WTC11 (cell line): ENCODE data around the gene TLNRD1. TPM values are rescaled to one million over a fixed set of nuclear protein-coding genes. Genes with fewer than 3 reads are reported as not detected.

Experiments used
- EMX1 ChIP-seq: fragments of 250-450 bp; sonication (Bioruptor Pico); IDR thresholded peaks from 2 replicates; pipeline ENCODE4 v1.8.0; 2021; ENCODE audit warnings: mild to moderate bottlenecking
- ETV6 ChIP-seq: sonication (generic); formaldehyde crosslinking; IDR thresholded peaks from 2 replicates; pipeline ENCODE4 v1.8.1; 2022; ENCODE audit warnings: mild to moderate bottlenecking, missing genetic modification reagents
- FOXP1 ChIP-seq: sonication (generic); formaldehyde crosslinking; IDR thresholded peaks from 2 replicates; pipeline ENCODE4 v1.8.0; 2022; ENCODE audit warnings: missing genetic modification reagents, mild to moderate bottlenecking, moderate library complexity, borderline replicate concordance
- GRHL2 ChIP-seq: fragments of 250-450 bp; sonication (Bioruptor Pico); IDR thresholded peaks from 2 replicates; pipeline ENCODE4 v1.8.0; 2022; ENCODE audit warnings: mild to moderate bottlenecking, moderate library complexity; ENCODE audit not compliant: insufficient replicate concordance, severe bottlenecking
- IRF2 ChIP-seq: sonication (generic); formaldehyde crosslinking; IDR thresholded peaks from 2 replicates; pipeline ENCODE4 v1.8.0; 2022; ENCODE audit warnings: low read depth, missing genetic modification reagents, borderline replicate concordance
- JAZF1 ChIP-seq: fragments of 250-450 bp; sonication (Bioruptor Pico); IDR thresholded peaks from 2 replicates; pipeline ENCODE4 v1.9.0; 2021; ENCODE audit warnings: moderate library complexity, mild to moderate bottlenecking, inconsistent platforms
- JUN ChIP-seq: sonication (generic); formaldehyde crosslinking; IDR thresholded peaks from 2 replicates; pipeline ENCODE4 v1.8.0; 2023; ENCODE audit warnings: mild to moderate bottlenecking, missing genetic modification reagents
- RELA ChIP-seq: sonication (generic); formaldehyde crosslinking; IDR thresholded peaks from 2 replicates; pipeline ENCODE4 v1.8.1; 2022; ENCODE audit warnings: missing genetic modification reagents, mild to moderate bottlenecking, borderline replicate concordance
- SMAD3 ChIP-seq: sonication (generic); formaldehyde crosslinking; IDR thresholded peaks from 2 replicates; pipeline ENCODE4 v1.8.0; 2022; ENCODE audit warnings: missing genetic modification reagents, mild to moderate bottlenecking, borderline replicate concordance
- SMAD4 ChIP-seq: sonication (generic); formaldehyde crosslinking; IDR thresholded peaks from 2 replicates; pipeline ENCODE4 v1.8.0; 2022; ENCODE audit warnings: mild to moderate bottlenecking, missing genetic modification reagents
- TCF7 ChIP-seq: sonication (generic); formaldehyde crosslinking; IDR thresholded peaks from 2 replicates; pipeline ENCODE4 v1.8.0; 2022; ENCODE audit warnings: mild to moderate bottlenecking, low read depth, missing genetic modification reagents, moderate library complexity
- TEAD1 ChIP-seq: sonication (generic); formaldehyde crosslinking; IDR thresholded peaks from 2 replicates; pipeline ENCODE4 v1.8.0; 2022; ENCODE audit warnings: mild to moderate bottlenecking, missing genetic modification reagents
- TEAD4 ChIP-seq: sonication (generic); formaldehyde crosslinking; IDR thresholded peaks from 2 replicates; pipeline ENCODE4 v1.8.0; 2022; ENCODE audit warnings: mild to moderate bottlenecking, missing genetic modification reagents
- ZNF138 ChIP-seq: sonication (generic); formaldehyde crosslinking; conservative IDR thresholded peaks from 2 replicates; pipeline ENCODE4 v1.8.1; 2022; ENCODE audit warnings: mild to moderate bottlenecking, moderate library complexity, missing genetic modification reagents
- ZNF219 ChIP-seq: sonication (generic); formaldehyde crosslinking; IDR thresholded peaks from 2 replicates; pipeline ENCODE4 v1.8.0; 2023; ENCODE audit warnings: missing genetic modification reagents, mild to moderate bottlenecking, borderline replicate concordance
- ZNF263 ChIP-seq: sonication (generic); formaldehyde crosslinking; IDR thresholded peaks from 2 replicates; pipeline ENCODE4 v1.8.1; 2022; ENCODE audit warnings: low read depth, mild to moderate bottlenecking, moderate library complexity, missing genetic modification reagents
- ZNF317 ChIP-seq: sonication (generic); formaldehyde crosslinking; IDR thresholded peaks from 2 replicates; pipeline ENCODE4 v1.8.1; 2023; ENCODE audit warnings: low read depth, mild to moderate bottlenecking, moderate library complexity, missing genetic modification reagents, borderline replicate concordance
- ZNF396 ChIP-seq: fragments of 250-450 bp; sonication (Bioruptor Pico); IDR thresholded peaks from 2 replicates; pipeline ENCODE4 v1.8.0; 2021; ENCODE audit warnings: mild to moderate bottlenecking, moderate library complexity, borderline replicate concordance
- ZNF671 ChIP-seq: fragments of 250-450 bp; sonication (Bioruptor Pico); IDR thresholded peaks from 2 replicates; pipeline ENCODE4 v1.8.0; 2021; ENCODE audit warnings: mild to moderate bottlenecking
- total RNA-seq: library from RNA; stranded (reverse); gene quantifications from 3 replicates; pipeline ENCODE4 v1.2.3, GENCODE V29; 2021
- TF ChIP-seq, protein P1 (sequence below): sonication (generic); formaldehyde crosslinking; IDR thresholded peaks from 2 replicates; pipeline ENCODE4 v1.8.0; 2022; ENCODE audit warnings: missing genetic modification reagents
- TF ChIP-seq, protein P2 (sequence below): fragments of 200-600 bp; IDR thresholded peaks from 2 replicates; pipeline ENCODE4 v1.8.0; 2022; ENCODE audit warnings: antibody characterized with exemption
- TF ChIP-seq, protein P3 (sequence below): sonication (generic); formaldehyde crosslinking; IDR thresholded peaks from 2 replicates; pipeline ENCODE4 v1.8.0; 2022; ENCODE audit warnings: mild to moderate bottlenecking, missing genetic modification reagents
- TF ChIP-seq, protein P4 (sequence below): sonication (generic); formaldehyde crosslinking; IDR thresholded peaks from 2 replicates; pipeline ENCODE4 v1.8.0; 2022; ENCODE audit warnings: mild to moderate bottlenecking, missing genetic modification reagents
- TF ChIP-seq, protein P5 (sequence below): fragments of 250-450 bp; sonication (Bioruptor Pico); IDR thresholded peaks from 2 replicates; pipeline ENCODE4 v1.9.0; 2021; ENCODE audit warnings: mild to moderate bottlenecking
- TF ChIP-seq, protein P6 (sequence below): fragments of 250-450 bp; sonication (Bioruptor Pico); IDR thresholded peaks from 2 replicates; pipeline ENCODE4 v1.9.0; 2021; ENCODE audit warnings: moderate library complexity, mild to moderate bottlenecking, inconsistent platforms, borderline replicate concordance
- TF ChIP-seq, protein P7 (sequence below): sonication (generic); formaldehyde crosslinking; IDR thresholded peaks from 2 replicates; pipeline ENCODE4 v1.8.1; 2023; ENCODE audit warnings: mild to moderate bottlenecking, missing genetic modification reagents, moderate library complexity
- TF ChIP-seq, protein P8 (sequence below): sonication (generic); formaldehyde crosslinking; IDR thresholded peaks from 2 replicates; pipeline ENCODE4 v1.8.0; 2022; ENCODE audit warnings: mild to moderate bottlenecking, missing genetic modification reagents
- TF ChIP-seq, protein P9 (sequence below): sonication (generic); formaldehyde crosslinking; IDR thresholded peaks from 2 replicates; pipeline ENCODE4 v1.8.0; 2023; ENCODE audit warnings: missing genetic modification reagents

TLNRD1 gene
- total RNA-seq, 1 experiment from 2014 or later = 26.7 TPM

DNA sequence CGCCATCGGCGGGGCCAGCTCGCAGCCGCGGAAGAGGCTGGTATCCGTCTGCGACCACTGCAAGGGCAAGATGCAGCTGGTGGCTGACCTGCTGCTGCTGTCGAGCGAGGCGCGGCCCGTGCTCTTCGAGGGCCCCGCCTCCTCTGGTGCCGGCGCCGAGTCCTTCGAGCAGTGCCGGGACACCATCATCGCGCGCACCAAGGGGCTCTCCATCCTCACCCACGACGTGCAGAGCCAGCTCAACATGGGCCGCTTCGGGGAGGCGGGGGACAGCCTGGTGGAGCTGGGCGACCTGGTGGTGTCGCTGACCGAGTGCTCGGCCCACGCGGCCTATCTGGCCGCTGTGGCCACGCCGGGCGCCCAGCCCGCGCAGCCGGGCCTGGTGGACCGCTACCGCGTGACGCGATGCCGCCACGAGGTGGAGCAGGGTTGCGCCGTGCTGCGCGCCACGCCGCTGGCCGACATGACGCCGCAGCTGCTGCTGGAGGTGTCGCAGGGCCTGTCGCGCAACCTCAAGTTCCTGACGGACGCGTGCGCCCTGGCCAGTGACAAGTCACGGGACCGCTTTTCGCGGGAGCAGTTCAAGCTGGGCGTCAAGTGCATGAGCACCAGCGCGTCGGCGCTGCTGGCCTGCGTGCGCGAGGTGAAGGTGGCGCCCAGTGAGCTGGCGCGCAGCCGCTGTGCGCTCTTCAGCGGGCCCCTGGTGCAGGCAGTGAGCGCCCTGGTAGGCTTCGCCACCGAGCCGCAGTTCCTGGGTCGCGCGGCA, 1.8 kb downstream of the TLNRD1 start (continued):
- TF ChIP-seq JUN (CRISPR knock-in tag) = 0 out of 2 replicates have a peak, but pooled peaks have one; percentile 58
- TF ChIP-seq SMAD4 (CRISPR knock-in tag) = no peak
- TF ChIP-seq, protein P1, sequence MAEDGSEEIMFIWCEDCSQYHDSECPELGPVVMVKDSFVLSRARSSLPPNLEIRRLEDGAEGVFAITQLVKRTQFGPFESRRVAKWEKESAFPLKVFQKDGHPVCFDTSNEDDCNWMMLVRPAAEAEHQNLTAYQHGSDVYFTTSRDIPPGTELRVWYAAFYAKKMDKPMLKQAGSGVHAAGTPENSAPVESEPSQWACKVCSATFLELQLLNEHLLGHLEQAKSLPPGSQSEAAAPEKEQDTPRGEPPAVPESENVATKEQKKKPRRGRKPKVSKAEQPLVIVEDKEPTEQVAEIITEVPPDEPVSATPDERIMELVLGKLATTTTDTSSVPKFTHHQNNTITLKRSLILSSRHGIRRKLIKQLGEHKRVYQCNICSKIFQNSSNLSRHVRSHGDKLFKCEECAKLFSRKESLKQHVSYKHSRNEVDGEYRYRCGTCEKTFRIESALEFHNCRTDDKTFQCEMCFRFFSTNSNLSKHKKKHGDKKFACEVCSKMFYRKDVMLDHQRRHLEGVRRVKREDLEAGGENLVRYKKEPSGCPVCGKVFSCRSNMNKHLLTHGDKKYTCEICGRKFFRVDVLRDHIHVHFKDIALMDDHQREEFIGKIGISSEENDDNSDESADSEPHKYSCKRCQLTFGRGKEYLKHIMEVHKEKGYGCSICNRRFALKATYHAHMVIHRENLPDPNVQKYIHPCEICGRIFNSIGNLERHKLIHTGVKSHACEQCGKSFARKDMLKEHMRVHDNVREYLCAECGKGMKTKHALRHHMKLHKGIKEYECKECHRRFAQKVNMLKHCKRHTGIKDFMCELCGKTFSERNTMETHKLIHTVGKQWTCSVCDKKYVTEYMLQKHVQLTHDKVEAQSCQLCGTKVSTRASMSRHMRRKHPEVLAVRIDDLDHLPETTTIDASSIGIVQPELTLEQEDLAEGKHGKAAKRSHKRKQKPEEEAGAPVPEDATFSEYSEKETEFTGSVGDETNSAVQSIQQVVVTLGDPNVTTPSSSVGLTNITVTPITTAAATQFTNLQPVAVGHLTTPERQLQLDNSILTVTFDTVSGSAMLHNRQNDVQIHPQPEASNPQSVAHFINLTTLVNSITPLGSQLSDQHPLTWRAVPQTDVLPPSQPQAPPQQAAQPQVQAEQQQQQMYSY = no peak
- TF ChIP-seq JAZF1 (CRISPR knock-in tag) = no peak
- TF ChIP-seq TEAD4 (CRISPR knock-in tag) = no peak
- no peak for TF ChIP-seq ZNF263 (CRISPR knock-in tag)
- TF ChIP-seq IRF2 = 0 out of 2 replicates have a peak, but pooled peaks have one; percentile 57
- TF ChIP-seq, protein P2, sequence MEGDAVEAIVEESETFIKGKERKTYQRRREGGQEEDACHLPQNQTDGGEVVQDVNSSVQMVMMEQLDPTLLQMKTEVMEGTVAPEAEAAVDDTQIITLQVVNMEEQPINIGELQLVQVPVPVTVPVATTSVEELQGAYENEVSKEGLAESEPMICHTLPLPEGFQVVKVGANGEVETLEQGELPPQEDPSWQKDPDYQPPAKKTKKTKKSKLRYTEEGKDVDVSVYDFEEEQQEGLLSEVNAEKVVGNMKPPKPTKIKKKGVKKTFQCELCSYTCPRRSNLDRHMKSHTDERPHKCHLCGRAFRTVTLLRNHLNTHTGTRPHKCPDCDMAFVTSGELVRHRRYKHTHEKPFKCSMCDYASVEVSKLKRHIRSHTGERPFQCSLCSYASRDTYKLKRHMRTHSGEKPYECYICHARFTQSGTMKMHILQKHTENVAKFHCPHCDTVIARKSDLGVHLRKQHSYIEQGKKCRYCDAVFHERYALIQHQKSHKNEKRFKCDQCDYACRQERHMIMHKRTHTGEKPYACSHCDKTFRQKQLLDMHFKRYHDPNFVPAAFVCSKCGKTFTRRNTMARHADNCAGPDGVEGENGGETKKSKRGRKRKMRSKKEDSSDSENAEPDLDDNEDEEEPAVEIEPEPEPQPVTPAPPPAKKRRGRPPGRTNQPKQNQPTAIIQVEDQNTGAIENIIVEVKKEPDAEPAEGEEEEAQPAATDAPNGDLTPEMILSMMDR = no peak
- TF ChIP-seq, protein P3, sequence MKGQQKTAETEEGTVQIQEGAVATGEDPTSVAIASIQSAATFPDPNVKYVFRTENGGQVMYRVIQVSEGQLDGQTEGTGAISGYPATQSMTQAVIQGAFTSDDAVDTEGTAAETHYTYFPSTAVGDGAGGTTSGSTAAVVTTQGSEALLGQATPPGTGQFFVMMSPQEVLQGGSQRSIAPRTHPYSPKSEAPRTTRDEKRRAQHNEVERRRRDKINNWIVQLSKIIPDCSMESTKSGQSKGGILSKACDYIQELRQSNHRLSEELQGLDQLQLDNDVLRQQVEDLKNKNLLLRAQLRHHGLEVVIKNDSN = peak; percentile 33; the same call in 1 of the 2 replicates
- TF ChIP-seq, protein P4, sequence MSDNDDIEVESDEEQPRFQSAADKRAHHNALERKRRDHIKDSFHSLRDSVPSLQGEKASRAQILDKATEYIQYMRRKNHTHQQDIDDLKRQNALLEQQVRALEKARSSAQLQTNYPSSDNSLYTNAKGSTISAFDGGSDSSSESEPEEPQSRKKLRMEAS (CRISPR knock-in tag) = peak; percentile 93
- TF ChIP-seq ZNF219 (CRISPR knock-in tag) = peak; percentile 33; the same call in 1 of the 2 replicates
- TF ChIP-seq, protein P5, sequence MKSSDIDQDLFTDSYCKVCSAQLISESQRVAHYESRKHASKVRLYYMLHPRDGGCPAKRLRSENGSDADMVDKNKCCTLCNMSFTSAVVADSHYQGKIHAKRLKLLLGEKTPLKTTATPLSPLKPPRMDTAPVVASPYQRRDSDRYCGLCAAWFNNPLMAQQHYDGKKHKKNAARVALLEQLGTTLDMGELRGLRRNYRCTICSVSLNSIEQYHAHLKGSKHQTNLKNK (CRISPR knock-in tag) = no peak
- TF ChIP-seq, protein P6, sequence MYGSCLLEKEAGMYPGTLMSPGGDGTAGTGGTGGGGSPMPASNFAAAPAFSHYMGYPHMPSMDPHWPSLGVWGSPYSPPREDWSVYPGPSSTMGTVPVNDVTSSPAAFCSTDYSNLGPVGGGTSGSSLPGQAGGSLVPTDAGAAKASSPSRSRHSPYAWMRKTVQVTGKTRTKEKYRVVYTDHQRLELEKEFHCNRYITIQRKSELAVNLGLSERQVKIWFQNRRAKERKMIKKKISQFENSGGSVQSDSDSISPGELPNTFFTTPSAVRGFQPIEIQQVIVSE (CRISPR knock-in tag) = no peak
- TF ChIP-seq FOXP1 (CRISPR knock-in tag) = peak; percentile 71
- TF ChIP-seq, protein P7, sequence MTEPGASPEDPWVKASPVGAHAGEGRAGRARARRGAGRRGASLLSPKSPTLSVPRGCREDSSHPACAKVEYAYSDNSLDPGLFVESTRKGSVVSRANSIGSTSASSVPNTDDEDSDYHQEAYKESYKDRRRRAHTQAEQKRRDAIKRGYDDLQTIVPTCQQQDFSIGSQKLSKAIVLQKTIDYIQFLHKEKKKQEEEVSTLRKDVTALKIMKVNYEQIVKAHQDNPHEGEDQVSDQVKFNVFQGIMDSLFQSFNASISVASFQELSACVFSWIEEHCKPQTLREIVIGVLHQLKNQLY = no peak
- TF ChIP-seq, protein P8, sequence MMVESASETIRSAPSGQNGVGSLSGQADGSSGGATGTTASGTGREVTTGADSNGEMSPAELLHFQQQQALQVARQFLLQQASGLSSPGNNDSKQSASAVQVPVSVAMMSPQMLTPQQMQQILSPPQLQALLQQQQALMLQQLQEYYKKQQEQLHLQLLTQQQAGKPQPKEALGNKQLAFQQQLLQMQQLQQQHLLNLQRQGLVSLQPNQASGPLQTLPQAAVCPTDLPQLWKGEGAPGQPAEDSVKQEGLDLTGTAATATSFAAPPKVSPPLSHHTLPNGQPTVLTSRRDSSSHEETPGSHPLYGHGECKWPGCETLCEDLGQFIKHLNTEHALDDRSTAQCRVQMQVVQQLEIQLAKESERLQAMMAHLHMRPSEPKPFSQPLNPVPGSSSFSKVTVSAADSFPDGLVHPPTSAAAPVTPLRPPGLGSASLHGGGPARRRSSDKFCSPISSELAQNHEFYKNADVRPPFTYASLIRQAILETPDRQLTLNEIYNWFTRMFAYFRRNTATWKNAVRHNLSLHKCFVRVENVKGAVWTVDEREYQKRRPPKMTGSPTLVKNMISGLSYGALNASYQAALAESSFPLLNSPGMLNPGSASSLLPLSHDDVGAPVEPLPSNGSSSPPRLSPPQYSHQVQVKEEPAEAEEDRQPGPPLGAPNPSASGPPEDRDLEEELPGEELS = peak; percentile 13; the same call in 1 of the 2 replicates
- TF ChIP-seq GRHL2 (CRISPR knock-in tag) = no peak
- no peak for TF ChIP-seq ZNF317 (CRISPR knock-in tag)
- TF ChIP-seq SMAD3 (CRISPR knock-in tag) = no peak
- TF ChIP-seq TEAD1 = peak; percentile 20; the same call in 1 of the 2 replicates
- TF ChIP-seq ETV6 (CRISPR knock-in tag) = 0 out of 2 replicates have a peak, but pooled peaks have one; percentile 24
- TF ChIP-seq ZNF138 (CRISPR knock-in tag) = peak; percentile 83
- TF ChIP-seq, protein P9, sequence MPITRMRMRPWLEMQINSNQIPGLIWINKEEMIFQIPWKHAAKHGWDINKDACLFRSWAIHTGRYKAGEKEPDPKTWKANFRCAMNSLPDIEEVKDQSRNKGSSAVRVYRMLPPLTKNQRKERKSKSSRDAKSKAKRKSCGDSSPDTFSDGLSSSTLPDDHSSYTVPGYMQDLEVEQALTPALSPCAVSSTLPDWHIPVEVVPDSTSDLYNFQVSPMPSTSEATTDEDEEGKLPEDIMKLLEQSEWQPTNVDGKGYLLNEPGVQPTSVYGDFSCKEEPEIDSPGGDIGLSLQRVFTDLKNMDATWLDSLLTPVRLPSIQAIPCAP (CRISPR knock-in tag) = no peak
- no peak for TF ChIP-seq ZNF396
- no peak for TF ChIP-seq ZNF671 (CRISPR knock-in tag)
- no peak for TF ChIP-seq EMX1
- TF ChIP-seq TCF7 (CRISPR knock-in tag) = 0 out of 2 replicates have a peak, but pooled peaks have one; percentile 65
- TF ChIP-seq RELA (CRISPR knock-in tag) = no peak; the same call in 1 of the 2 replicates
